ENCODE results near the gene CDH4.

GRCh38 chr20:61535091-61535490 is 283.0 kb downstream of the CDH4 start:
- TF ChIP-seq CTCF (IDR thresholded peaks at IDR 0.05; ENCODE audit: borderline replicate concordance, extremely low read depth, low read length, poor library complexity, severe bottlenecking) (no peak), EZH2 (IDR thresholded peaks at IDR 0.05; ENCODE audit: borderline replicate concordance, low read depth, low read length, severe bottlenecking) (no peak)
